ENCODE data around the gene CHI3L2. TPM values are rescaled to one million over a fixed set of nuclear protein-coding genes. Genes with fewer than 3 reads are reported as not detected.

CHI3L2 gene, protein sequence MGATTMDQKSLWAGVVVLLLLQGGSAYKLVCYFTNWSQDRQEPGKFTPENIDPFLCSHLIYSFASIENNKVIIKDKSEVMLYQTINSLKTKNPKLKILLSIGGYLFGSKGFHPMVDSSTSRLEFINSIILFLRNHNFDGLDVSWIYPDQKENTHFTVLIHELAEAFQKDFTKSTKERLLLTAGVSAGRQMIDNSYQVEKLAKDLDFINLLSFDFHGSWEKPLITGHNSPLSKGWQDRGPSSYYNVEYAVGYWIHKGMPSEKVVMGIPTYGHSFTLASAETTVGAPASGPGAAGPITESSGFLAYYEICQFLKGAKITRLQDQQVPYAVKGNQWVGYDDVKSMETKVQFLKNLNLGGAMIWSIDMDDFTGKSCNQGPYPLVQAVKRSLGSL
- 0.34 and 0.38 TPM in 2 replicates for total RNA-seq (2014; rRNA removed; shearing (Covaris generic))

DNA sequence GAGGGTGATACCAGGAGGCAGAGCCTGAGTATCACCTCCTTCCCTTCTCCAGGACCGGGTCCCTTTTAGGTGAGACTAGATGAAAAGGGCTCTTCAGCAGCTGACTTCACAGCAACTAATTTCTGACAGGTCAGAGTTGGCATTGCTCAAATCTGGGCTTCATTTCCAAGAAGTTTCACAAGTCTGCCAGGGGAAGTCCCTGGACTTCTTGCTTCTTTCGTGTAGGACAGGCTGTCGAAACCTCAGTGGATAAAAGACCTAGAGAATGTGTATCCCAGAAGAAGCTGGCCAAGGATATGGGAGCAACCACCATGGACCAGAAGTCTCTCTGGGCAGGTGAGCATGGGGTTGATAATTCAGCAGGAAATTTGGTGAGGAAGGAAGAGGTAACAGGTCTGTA lies at the start of gene CHI3L2:
CHI3L2 (plus strand) TSS at position 280 of the 400 bp plus-strand sequence; CDS start at position 297, 17 bp downstream.

DNA sequence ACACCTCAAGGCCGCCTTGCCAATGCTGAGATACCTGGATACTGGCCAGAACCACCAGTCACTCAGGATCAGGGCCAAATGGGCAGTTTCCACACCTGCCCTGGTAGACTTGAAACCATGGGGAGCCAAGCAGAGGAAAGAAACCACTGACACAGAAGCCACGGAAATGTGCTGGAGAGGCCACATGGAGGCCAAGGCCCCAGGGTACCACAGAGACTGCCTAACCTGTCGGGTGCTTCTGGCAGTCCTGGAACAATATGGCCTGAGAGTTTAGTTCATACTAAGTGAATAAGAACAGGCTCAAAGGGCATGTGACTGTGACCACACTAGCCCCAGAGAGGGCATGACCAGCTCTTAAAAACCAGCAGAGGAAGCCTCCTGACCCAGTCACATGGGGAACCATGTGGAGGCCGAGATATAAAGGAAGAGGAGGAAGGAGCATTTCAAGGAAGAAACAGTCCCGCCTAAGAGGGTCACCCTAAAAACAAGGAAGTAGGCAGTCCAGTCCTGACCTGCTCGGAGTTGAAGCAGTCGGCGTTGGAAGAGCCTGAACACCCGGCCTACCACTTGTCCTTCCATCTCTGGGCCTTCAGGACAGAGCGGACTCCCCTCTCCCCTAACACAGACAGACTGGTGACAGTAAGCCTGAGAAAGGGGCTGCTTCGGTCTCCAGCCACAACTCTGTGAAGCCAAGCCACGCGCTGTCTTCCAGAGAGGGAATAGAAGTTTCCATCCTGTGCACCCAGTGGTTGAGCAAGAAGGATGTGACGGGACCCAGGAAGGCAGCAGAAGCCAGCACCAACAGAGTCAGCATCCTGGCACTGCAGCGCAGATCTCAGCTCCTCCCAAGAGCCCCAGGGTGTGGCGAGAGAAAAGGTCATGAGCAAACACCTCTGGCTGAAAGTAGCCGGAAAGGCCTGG lies 27.4 kb upstream of the CHI3L2 start, which contains the start of gene DENND2D:
DENND2D (minus strand) TSS at position 766 of the 921 bp plus-strand sequence; CDS start at position 579, 187 bp downstream.

DNA sequence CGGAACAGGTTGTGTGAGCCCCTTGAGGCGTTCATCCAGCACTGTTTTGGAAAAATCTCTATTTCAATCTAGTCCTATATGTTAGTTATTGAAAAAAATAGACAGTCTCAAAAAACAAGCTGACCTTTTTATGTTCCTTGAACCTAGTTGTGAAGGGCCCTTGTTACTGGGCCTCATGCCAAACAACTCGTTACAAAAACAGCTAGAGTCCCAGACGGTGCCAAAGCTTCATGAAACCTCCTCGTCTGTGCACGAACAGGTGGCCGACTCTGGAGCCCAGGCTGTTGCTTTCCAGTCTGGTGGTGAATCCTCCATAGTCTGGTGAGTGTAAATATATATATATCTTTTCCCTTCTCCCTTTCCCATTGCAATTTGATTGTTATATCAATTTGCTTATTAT lies 63.1 kb downstream of the CHI3L2 start, which contains the start of gene CHIA:
CHIA (plus strand) TSS at position 222 of the 400 bp plus-strand sequence. CDS start 19,617 bp downstream, outside the sequence.

Small RNAs within 50 kb of the gene (small RNA-seq; reads per million reads assigned to genes)
- not detected for gene AL355816.1

Other genes starting within 250 kb of the CHI3L2 start
- gene DRAM2, start 87.6 kb upstream of the CHI3L2 start, total RNA-seq (2014; rRNA removed; shearing (Covaris generic)) = 16.9 and 18.6 TPM in 2 replicates
- gene CEPT1, start 87.5 kb upstream of the CHI3L2 start, total RNA-seq (2014; rRNA removed; shearing (Covaris generic)) = 14.5 and 20.1 TPM in 2 replicates
- not detected in 2 replicates for gene DENND2D, start 27.1 kb upstream of the CHI3L2 start, total RNA-seq (2014; rRNA removed; shearing (Covaris generic))
- not detected in 2 replicates for gene CHIA, start 63.1 kb downstream of the CHI3L2 start, total RNA-seq (2014; rRNA removed; shearing (Covaris generic))
- gene OVGP1, start 200.0 kb downstream of the CHI3L2 start, total RNA-seq (2014; rRNA removed; shearing (Covaris generic)) = 0.60 and 1.2 TPM in 2 replicates
- gene WDR77, start 221.5 kb downstream of the CHI3L2 start, total RNA-seq (2014; rRNA removed; shearing (Covaris generic)) = 31.3 and 33.4 TPM in 2 replicates
- 361 and 417 TPM in 2 replicates for gene ATP5PB, start 221.8 kb downstream of the CHI3L2 start, total RNA-seq (2014; rRNA removed; shearing (Covaris generic))
- not detected in 2 replicates for gene C1orf162, start 246.3 kb downstream of the CHI3L2 start, total RNA-seq (2014; rRNA removed; shearing (Covaris generic))

Measured in A375 (cell line).